Activated naive CD8-positive, alpha-beta T cell (primary cell): Measurements from ENCODE around the gene AFF3.

Experiments
- H3K27ac Mint-ChIP-seq: one replicate; pipeline ENCODE4 v1.8.0; 2021; ENCODE audit warnings: mixed read lengths
- H3K27me3 Mint-ChIP-seq: one replicate; pipeline ENCODE4 v1.8.0; 2021; ENCODE audit warnings: mixed read lengths
- H3K36me3 Mint-ChIP-seq: one replicate; pipeline ENCODE4 v1.8.0; 2021; ENCODE audit warnings: mixed read lengths
- H3K4me1 Mint-ChIP-seq: one replicate; pipeline ENCODE4 v1.8.0; 2021; ENCODE audit warnings: low read depth, mixed read lengths
- H3K4me3 Mint-ChIP-seq: one replicate; pipeline ENCODE4 v1.8.0; 2021; ENCODE audit warnings: mild to moderate bottlenecking, mixed read lengths
- H3K9me3 Mint-ChIP-seq: one replicate; pipeline ENCODE4 v1.8.0; 2021; ENCODE audit warnings: low read depth, mixed read lengths

AFF3 gene

GRCh38 chr2:99623613-99624012 lies 518.8 kb downstream of the AFF3 start:
- no peak overlapping the region for H3K27ac Mint-ChIP-seq
- H3K27me3 Mint-ChIP-seq = no peaks in the 10 kb centered on the region
- H3K4me3 Mint-ChIP-seq = no peak overlapping the region
- no peaks in the 10 kb centered on the region for H3K4me1 Mint-ChIP-seq
- no peaks in the 10 kb centered on the region for H3K9me3 Mint-ChIP-seq
- H3K36me3 Mint-ChIP-seq = no peaks in the 10 kb centered on the region

GRCh38 chr2:99623035-99623434 lies 519.4 kb downstream of the AFF3 start:
- H3K9me3 Mint-ChIP-seq = no peaks in the 10 kb centered on the region
- no peak overlapping the region for H3K27ac Mint-ChIP-seq
- H3K4me3 Mint-ChIP-seq = no peak overlapping the region
- no peaks in the 10 kb centered on the region for H3K27me3 Mint-ChIP-seq
- no peaks in the 10 kb centered on the region for H3K36me3 Mint-ChIP-seq
- H3K4me1 Mint-ChIP-seq = no peaks in the 10 kb centered on the region

- H3K4me3 Mint-ChIP-seq = no peak overlapping the region
- H3K27ac Mint-ChIP-seq = no peak overlapping the region
- H3K9me3 Mint-ChIP-seq = no peaks in the 10 kb centered on the region
- no peaks in the 10 kb centered on the region for H3K4me1 Mint-ChIP-seq
- no peaks in the 10 kb centered on the region for H3K36me3 Mint-ChIP-seq
- no peaks in the 10 kb centered on the region for H3K27me3 Mint-ChIP-seq
These were observed 519.9 kb downstream of the AFF3 start for GRCh38 chr2:99622534-99622933.

- no peak overlapping the region for H3K27ac Mint-ChIP-seq
- no peaks in the 10 kb centered on the region for H3K9me3 Mint-ChIP-seq
- no peaks in the 10 kb centered on the region for H3K27me3 Mint-ChIP-seq
- no peak overlapping the region for H3K4me3 Mint-ChIP-seq
- no peaks in the 10 kb centered on the region for H3K4me1 Mint-ChIP-seq
- no peaks in the 10 kb centered on the region for H3K36me3 Mint-ChIP-seq
These were observed 520.6 kb downstream of the AFF3 start for GRCh38 chr2:99621774-99622173.

- no peaks in the 10 kb centered on the region for H3K36me3 Mint-ChIP-seq
These were observed 521.3 kb downstream of the AFF3 start for GRCh38 chr2:99621106-99621505.

GRCh38 chr2:99619151-99619550 lies 523.2 kb downstream of the AFF3 start:
- Mint-ChIP-seq H3K4me1 (no peaks in the 10 kb centered on the region), H3K4me3 (no peak overlapping the region), H3K27me3 (no peaks in the 10 kb centered on the region), H3K9me3 (no peaks in the 10 kb centered on the region), H3K36me3 (no peaks in the 10 kb centered on the region), H3K27ac (no peak overlapping the region)

More at GRCh38 chr2:99621106-99621505, 521.3 kb downstream of the AFF3 start:
- Mint-ChIP-seq H3K27me3 (no peaks in the 10 kb centered on the region), H3K27ac (no peak overlapping the region), H3K9me3 (no peaks in the 10 kb centered on the region), H3K4me1 (no peaks in the 10 kb centered on the region), H3K4me3 (no peak overlapping the region)

- Mint-ChIP-seq H3K9me3 (no peaks in the 10 kb centered on the region), H3K27me3 (no peaks in the 10 kb centered on the region), H3K4me1 (no peaks in the 10 kb centered on the region), H3K4me3 (no peak overlapping the region), H3K27ac (no peak overlapping the region), H3K36me3 (no peaks in the 10 kb centered on the region)
These were observed 523.8 kb downstream of the AFF3 start for GRCh38 chr2:99618579-99619097.

- no peaks in the 10 kb centered on the region for H3K27me3 Mint-ChIP-seq
These were observed 524.6 kb downstream of the AFF3 start for GRCh38 chr2:99617811-99618210.

GRCh38 chr2:99615247-99615771 lies 527.1 kb downstream of the AFF3 start:
- Mint-ChIP-seq H3K9me3 (no peaks in the 10 kb centered on the region), H3K4me1 (no peaks in the 10 kb centered on the region), H3K36me3 (no peaks in the 10 kb centered on the region), H3K27ac (no peak overlapping the region), H3K27me3 (no peaks in the 10 kb centered on the region), H3K4me3 (no peak overlapping the region)

More at GRCh38 chr2:99617811-99618210, 524.6 kb downstream of the AFF3 start:
- no peak overlapping the region for H3K27ac Mint-ChIP-seq
- no peaks in the 10 kb centered on the region for H3K4me1 Mint-ChIP-seq
- H3K36me3 Mint-ChIP-seq = no peaks in the 10 kb centered on the region
- H3K9me3 Mint-ChIP-seq = no peaks in the 10 kb centered on the region
- H3K4me3 Mint-ChIP-seq = no peak overlapping the region

- Mint-ChIP-seq H3K27me3 (no peaks in the 10 kb centered on the region), H3K27ac (no peak overlapping the region), H3K9me3 (no peaks in the 10 kb centered on the region), H3K36me3 (no peaks in the 10 kb centered on the region), H3K4me1 (no peaks in the 10 kb centered on the region), H3K4me3 (no peak overlapping the region)
These were observed 528.4 kb downstream of the AFF3 start for GRCh38 chr2:99613980-99614379.

- no peaks in the 10 kb centered on the region for H3K36me3 Mint-ChIP-seq
- H3K4me3 Mint-ChIP-seq = no peak overlapping the region
- H3K27ac Mint-ChIP-seq = no peak overlapping the region
- no peaks in the 10 kb centered on the region for H3K4me1 Mint-ChIP-seq
- H3K27me3 Mint-ChIP-seq = no peaks in the 10 kb centered on the region
- no peaks in the 10 kb centered on the region for H3K9me3 Mint-ChIP-seq
These were observed 530.6 kb downstream of the AFF3 start for GRCh38 chr2:99611786-99612185.

- H3K9me3 Mint-ChIP-seq = no peaks in the 10 kb centered on the region
- no peaks in the 10 kb centered on the region for H3K4me1 Mint-ChIP-seq
- H3K27me3 Mint-ChIP-seq = no peaks in the 10 kb centered on the region
- no peaks in the 10 kb centered on the region for H3K36me3 Mint-ChIP-seq
- no peak overlapping the region for H3K4me3 Mint-ChIP-seq
- H3K27ac Mint-ChIP-seq = no peak overlapping the region
These were observed 531.4 kb downstream of the AFF3 start for GRCh38 chr2:99611034-99611433.

GRCh38 chr2:99609851-99610381 lies 532.5 kb downstream of the AFF3 start:
- H3K9me3 Mint-ChIP-seq = no peaks in the 10 kb centered on the region
- H3K4me1 Mint-ChIP-seq = no peaks in the 10 kb centered on the region
- H3K4me3 Mint-ChIP-seq = no peak overlapping the region
- no peaks in the 10 kb centered on the region for H3K27me3 Mint-ChIP-seq
- no peaks in the 10 kb centered on the region for H3K36me3 Mint-ChIP-seq
- H3K27ac Mint-ChIP-seq = no peak overlapping the region

- no peaks in the 10 kb centered on the region for H3K36me3 Mint-ChIP-seq
- H3K27ac Mint-ChIP-seq = no peak overlapping the region
- H3K4me3 Mint-ChIP-seq = no peak overlapping the region
- H3K9me3 Mint-ChIP-seq = no peaks in the 10 kb centered on the region
- no peaks in the 10 kb centered on the region for H3K4me1 Mint-ChIP-seq
- H3K27me3 Mint-ChIP-seq = no peaks in the 10 kb centered on the region
These were observed 533.5 kb downstream of the AFF3 start for GRCh38 chr2:99608861-99609260.

GRCh38 chr2:99607861-99608491 lies 534.4 kb downstream of the AFF3 start:
- H3K36me3 Mint-ChIP-seq = no peaks in the 10 kb centered on the region
- H3K4me3 Mint-ChIP-seq = no peak overlapping the region
- H3K9me3 Mint-ChIP-seq = no peaks in the 10 kb centered on the region
- no peak overlapping the region for H3K27ac Mint-ChIP-seq
- no peaks in the 10 kb centered on the region for H3K27me3 Mint-ChIP-seq
- no peaks in the 10 kb centered on the region for H3K4me1 Mint-ChIP-seq

- Mint-ChIP-seq H3K27ac (no peak overlapping the region), H3K27me3 (no peaks in the 10 kb centered on the region), H3K4me3 (no peak overlapping the region)
These were observed 534.9 kb downstream of the AFF3 start for GRCh38 chr2:99607454-99607853.

More at GRCh38 chr2:99607454-99607853, 534.9 kb downstream of the AFF3 start:
- Mint-ChIP-seq H3K4me1 (no peaks in the 10 kb centered on the region), H3K36me3 (no peaks in the 10 kb centered on the region), H3K9me3 (no peaks in the 10 kb centered on the region)
